HG02798 (cell line): ENCODE measurements around the gene PTK6.

Experiments used
- ATAC-seq: cut with Tn5 transposase; IDR thresholded peaks from one replicate; pipeline ENCODE4 v1.9.1; 2021; ENCODE audit warnings: mild to moderate bottlenecking; ENCODE audit not compliant: unreplicated experiment, poor library complexity

The PTK6 gene

DNA sequence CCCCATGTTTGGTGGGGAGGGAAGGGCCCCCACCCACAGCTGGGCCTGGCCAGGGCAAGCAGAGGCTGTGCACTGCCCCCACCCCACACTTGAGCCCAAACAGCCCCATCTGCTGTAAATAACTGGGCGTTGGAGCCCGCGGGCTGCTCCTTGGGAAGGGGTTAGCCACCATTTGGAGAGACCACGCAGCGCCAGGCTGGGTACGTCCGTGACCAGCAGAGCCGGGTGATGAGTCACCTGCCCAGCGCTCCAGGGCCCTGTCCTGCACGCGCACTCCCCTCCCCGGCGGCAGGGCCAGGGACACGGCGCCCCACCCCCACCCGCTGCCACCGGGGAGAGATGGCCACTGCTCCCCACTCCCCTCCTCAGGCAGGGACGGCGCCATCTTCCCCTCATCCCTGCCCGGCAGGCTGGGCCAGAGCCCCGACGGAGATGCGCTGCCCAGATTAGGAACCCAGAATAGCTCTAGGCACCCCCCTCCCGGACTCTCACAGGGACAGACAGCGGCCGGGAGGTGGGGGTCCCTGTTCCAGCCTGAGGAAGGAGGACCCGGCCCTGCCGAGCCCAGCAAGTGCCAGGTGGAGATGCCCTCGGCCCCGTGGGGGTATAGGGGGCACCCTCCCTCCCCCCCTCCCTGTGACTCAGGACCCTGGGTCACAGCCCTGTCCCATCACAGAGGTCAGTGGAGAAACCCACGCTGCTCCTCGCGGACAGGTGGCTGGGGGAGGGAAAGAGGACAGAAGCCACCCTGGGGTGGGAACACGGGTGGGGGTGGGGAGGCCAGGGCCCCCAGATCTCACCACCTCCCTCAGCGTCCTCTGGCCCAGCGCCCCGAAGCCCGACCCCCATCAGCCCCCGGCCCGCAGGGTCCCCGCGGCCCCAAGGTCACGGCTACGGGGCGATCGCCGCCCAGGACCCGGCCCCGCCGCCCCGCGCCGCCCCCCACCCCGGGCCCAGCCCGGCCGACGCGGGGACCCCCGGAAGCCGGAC, 38.9 kb downstream of the PTK6 start:
- ATAC-seq, result no peak

DNA sequence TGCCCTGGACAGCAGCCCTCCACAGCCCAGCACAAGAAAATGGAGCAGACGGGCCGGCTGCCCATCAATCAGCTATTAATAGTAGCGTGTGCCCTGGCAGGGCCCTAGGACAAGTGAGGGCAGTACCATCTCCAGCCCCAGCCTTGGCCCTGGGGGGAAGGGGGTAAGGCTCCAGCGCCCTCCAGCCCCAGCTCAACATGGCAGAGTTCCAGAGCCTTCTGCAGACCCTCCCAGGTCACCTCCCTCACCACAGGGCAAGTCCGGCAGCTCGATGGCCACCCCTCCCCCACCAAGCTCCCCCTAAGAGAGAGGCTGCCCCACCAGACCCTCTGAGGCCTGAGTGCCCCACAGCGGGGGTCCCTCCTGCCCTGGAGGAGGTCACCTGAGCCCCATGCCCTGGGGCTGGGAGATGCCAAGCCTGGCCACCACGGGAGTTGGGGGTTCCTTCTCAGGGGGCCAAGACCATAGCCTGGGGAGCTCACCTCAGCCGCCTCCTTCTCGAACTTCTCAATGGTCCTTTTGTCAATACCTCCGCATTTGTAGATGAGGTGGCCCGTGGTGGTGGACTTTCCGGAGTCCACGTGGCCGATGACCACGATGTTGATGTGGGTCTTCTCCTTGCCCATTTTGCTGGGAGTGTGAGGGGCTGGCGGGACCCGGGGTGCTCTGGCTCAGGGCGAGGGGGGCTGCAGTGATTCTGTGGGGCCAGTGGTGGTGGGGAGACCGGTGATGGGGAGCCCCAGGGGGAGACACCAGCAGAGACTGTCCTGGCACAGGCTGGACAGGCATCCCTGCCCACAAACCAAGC, 39.8 kb downstream of the PTK6 start:
- no peak for ATAC-seq

DNA sequence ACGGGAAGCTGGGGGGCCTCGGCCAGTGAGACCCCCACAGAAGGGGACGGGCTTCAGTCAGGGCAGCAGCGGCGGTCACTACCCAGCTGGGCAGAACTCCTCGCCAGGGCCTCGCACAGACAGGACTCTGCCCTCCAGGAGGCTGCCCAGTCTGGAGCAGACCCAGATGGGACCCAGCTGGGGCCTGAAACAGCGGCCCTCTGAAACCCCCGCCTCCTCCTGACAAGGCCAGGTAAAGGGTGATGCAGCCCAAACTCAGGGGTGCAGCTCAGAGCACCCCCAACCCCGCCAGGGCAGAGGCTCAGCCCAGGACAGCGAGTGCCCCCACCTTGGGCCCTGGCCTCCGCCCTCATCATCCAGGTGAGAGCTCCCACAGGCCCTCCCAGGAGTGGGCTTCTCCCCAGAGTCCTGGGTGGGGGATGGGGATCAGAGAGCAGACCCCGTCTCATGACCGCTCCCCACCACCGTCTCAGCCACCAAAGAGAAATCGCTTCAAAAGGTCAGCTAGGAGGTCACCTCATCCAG, 40.5 kb downstream of the PTK6 start:
- ATAC-seq, result no peak

DNA sequence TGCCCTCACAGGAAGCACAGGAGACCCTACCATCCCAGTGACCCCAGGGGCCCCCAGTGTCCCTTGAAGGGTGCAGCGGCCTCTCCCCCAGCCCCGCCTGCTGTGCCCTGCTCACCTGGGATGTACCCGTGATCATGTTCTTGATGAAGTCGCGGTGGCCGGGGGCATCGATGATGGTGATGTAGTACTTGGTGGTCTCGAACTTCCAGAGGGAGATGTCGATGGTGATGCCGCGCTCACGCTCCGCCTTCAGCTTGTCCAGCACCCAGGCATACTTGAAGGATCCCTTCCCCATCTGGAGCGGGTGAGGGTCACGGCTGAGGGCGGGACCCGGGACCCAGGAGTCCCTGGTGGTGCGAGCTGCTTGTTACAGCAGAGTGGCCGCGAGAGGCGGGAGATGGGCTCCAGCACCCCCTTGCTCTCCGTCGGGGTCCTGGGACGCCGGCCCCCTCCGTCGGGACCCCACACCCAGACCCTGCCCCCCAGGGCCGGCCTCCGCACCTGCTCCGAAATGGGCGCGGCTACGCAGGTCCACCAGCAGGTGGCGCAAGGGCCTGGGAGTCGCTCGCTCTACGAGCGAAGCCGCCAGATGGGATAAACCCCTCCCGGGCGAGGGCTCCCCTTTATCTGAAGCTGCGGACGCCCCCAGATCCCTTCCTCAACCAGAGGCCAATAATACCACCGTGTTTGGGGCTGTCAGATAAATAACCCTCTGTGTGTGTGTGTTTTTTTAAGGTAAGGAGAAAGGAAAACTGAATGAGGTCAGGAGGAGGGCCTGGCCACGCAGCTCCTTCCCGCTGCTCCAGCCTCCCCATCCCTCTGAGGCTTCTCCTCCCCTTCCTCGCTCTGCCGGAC, 41.2 kb downstream of the PTK6 start:
- no peak for ATAC-seq

DNA sequence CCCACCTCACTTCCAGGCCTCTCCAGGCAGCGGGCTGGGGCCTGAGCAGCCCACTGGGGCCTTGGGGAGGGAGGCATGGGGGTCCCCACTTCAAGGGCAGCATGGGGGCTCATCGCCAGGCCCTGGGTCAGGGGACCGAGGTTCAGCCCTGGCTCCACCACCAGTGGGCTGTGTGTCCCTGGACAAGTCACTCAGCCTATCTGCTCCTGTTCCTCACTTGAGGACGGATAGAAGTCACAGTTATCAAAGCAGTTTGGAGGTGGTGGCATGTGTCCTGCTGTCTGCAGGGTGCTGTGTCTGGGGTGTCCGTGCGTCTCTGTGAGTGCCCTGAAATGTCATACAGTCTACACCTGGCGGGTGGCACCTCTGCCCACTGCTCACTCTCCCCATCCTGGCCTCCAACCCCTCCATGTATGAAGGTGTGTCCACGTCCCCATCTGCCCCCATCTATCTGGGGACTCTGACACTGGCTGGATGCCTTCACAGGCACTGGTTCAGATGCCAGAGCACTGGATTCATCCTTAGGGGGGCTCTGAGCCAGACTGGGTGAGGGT, 41.9 kb downstream of the PTK6 start:
- no peak for ATAC-seq

DNA sequence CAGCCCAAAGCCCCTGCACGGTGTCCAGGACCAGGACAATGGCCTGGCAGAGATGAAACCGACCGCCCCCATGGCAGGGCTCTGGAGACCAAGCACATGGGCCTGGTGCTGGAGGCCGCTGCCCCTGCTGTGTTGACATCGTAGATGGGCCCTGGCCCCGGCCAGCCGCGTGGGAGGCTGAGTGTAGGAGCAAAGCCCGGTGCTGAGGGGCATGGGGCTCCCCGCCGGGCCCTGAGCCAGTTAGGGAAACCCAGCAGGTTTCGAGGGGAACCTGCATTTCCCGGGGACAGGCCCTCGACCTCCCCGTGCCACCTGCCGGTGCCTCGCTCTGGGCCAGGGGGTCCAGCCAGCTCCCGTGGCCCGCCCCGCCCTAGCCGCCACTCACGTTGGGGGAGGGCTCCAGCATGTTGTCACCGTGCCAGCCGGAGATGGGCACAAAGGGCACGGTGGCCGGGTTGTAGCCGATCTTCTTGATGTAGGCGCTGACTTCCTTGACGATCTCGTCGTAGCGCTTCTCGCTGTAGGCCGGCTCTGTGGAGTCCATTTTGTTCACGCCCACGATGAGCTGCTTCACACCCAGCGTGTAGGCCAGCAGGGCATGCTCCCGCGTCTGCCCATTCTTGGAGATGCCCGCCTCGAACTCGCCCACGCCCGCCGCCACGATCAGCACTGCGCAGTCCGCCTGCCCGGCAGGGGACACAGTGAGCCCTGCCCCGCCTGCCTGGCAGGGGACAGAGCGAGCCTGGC, 42.6 kb downstream of the PTK6 start:
- no peak for ATAC-seq

DNA sequence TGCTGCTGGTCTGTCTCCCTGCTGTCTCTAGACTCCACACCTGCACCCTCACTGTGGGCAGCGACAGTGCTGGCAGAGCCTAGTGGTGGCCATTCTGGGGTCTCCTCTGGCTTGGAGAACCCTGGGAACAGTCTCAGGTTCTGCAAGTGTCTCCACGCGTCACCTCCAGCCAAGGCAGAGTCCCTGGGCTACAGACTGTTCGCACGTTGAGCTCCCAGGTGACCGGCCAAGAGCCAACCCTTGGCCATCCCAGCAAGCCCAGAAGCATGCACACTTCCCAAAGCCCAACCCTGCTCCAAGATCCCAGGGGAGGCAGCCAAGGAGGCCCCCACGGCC, 43.1 kb downstream of the PTK6 start:
- ATAC-seq, result no peak

DNA sequence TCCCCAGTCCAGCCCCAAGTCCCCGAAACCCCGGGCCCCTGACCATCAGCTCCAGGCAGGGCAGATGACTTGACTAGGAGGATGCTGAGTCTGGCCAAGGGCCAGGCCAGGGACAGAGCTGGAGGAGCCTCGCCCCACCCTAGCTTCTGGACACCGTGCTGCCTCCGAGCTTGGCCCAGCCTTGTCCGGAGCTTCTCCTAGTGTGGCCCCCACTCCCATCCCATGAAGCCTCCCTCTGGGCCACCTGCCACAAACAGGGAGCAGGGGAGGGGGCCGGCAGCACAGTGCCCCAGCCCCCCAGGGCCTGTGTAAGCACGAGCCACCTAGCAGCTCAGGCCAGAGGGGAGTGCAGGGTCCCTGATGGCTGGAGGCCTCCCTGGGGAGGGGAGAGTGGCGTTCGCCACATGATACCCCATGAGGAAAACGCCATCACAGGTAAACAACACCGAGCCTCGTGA, 43.6 kb downstream of the PTK6 start:
- ATAC-seq, result no peak

DNA sequence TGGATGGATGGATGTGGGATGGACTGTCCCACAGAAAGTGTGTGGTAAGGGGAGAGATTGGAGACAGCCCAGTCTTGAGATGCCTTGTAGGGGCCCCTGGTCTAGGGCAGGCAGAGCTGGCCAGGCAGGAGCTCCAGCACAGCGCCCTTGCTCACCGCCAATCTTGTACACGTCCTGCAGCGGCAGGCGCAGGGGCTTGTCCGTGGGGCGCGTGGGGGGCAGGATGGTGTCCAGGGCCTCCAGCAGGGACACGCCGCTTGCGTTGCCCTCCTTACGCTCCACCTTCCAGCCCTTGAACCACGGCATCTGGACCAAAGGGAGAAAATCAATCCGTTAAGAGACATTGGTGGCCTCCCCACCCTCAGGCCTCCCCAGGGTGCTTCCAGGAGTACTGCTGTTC, 44.2 kb downstream of the PTK6 start:
- ATAC-seq, result no peak

DNA sequence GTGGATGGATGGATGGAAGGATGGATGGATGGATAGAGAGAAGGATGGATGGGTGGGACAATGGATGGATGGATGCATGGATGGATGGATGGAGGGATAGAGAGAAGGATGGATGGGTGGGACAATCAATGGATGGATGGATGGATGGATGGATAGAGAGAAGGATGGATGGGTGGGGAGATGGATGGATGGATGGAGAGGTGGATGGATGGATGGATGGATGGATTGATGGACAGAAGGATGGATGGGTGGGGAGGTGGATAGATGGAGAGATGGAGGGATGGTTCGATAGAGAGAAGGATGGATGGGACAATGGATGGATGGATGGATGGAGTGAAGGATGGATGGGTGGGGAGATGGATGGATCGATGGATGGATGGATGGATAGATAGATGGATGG, 44.7 kb downstream of the PTK6 start:
- no peak for ATAC-seq

DNA sequence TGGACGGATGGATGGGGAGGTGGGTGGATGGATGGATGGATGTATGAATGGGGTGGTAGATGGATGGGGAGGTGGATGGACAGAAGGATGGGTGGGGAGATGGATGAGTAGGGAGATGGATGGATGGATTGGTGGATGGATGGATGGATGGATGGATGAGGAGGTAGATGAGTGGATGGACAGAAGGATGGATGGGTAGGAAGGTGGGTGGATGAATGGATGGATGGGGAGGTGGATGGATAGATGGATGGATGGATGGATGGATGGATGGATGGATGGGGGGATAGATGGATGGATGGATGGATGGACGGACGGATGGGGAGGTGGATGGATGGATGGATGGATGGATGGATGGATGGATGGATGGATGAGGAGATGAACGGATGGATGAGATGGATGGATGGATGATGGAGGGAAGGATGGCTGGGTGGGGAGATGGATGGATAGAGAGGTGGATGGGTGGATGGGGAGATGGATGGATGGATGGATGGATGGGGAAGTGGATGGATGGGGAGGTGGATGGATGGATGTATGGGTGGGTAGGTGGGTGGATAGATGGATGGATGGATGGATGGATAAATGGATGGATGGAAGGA, 45.4 kb downstream of the PTK6 start:
- ATAC-seq, result no peak

DNA sequence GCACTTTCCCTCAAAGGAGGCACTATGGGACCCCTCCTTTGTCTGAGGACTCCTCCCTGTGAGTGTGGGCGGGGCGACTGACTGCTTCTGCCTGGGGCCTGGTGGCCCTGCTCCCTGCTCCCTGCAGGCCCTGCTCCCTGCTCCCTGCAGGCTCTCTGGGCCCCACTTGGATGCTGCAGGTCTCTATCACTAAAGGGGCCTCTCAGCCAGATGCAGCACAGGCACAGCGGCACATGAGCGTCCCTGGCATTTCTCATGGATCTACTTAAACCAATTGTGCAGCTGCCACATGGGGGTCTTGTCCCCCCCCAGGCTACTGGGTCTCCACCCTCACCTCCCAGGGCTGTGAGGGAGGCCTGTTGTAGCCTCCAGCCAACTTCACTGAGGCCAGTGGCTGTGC, 46.1 kb downstream of the PTK6 start:
- ATAC-seq, result no peak

DNA sequence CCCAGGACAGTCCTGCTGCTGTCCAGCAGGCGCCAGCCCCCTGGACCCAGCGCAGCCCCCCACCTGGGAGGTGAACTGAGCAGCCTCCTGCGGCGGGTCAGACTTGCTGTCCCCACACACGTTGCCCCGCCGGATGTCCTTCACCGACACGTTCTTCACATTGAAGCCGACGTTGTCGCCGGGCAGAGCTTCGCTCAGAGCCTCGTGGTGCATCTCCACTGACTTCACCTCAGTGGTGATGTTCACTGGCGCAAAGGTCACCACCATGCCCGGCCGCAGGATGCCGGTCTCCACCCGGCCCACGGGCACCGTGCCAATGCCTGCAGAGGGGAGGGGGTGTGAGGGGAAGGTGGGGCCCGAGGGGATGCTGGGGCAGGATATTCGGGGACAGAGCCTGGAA, 46.8 kb downstream of the PTK6 start:
- no peak for ATAC-seq

DNA sequence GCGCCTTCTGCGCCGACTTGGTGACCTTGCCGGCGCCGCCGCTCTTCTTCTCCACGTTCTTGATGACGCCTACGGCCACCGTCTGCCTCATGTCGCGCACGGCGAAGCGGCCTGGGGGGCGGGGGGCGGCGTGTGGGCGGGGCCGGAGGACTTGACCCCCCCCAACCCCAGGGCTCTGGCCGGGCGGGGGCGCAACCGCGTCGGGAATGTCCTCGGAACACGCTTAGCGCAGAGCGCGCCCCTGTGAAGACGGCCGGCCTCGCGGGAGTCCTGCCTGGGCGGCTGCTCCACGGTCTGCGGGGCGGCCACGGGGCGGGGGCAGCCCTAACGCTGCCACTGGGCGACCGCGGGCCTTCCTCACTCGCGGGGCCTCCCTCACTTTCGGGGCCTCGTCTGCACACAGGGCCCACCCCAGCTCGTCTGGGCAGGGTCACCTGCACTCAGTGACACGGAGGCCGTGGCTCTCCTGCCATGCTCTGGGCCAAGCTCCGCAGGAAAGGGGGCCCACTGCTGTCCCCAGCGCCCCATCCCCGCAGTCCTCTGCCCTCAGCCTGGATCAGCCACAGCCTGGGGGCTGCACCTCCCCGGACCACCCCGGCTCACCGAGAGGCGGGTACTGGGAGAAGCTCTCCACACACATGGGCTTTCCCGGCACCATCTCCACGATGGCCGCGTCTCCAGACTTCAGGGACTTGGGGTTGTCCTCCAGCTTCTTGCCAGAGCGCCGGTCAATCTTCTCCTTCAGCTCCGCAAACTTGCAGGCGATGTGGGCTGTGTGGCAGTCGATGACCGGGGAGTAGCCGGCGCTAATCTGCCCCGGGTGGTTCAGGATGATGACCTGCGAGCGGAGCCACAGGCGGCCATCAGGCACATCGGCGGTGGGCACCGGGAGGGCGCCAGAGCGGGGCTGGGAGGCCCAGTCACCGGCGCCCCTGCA, 48.6 kb downstream of the PTK6 start:
- no peak for ATAC-seq

DNA sequence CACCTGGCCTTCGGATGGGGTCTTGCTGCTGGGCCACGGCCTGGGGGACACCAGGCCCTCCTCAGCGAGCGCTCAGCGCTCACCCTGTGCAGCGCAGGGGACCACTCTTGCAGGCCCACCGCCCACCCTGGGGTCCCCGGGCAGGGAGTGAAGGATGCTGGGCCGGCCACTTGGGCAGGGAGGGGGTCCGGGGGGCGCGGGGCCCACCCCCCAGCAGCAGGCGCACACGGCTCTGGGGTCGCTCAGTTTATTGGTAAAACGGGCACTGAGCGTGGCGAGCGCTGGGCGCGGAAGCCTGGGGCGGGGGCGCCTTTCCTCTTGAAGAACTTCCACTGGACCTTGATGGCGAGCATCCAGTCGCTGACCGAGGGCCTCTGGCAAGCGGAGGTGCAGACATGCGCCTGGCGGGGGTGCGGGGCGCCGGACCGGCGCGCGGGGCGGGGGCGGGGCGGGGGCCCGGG, 49.4 kb downstream of the PTK6 start:
- ATAC-seq, result no peak

DNA sequence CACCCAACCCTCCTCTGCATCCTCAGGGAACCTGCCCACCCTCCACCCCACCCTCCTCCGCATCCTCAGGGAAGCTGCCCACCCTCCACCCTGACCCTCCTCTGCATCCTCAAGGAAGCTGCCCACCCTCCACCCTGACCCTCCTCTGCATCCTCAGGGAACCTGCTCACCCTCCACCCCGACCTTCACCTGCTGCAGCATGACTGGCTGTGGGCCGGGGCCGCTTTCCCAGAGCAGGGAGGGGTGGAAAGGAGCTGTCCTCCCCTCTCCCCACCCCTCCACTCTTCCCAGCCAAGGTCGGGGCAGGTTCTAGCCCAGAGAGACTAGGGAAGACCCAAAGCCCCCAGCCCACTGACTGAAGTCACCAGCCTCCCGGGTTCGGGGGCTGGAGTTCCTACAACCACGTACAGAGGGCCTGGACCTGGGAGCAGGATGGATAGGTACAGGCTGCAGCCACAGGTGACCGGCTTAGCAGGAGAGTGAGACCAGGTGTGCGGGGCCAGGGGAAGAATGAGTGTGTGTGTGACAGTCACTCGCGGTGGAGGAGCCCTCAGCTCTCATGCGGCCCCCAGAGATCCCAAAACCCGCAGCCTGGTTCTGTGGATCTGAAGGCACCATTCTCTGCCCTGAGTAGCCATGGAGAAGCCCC, 49.9 kb downstream of the PTK6 start:
- ATAC-seq, result no peak

DNA sequence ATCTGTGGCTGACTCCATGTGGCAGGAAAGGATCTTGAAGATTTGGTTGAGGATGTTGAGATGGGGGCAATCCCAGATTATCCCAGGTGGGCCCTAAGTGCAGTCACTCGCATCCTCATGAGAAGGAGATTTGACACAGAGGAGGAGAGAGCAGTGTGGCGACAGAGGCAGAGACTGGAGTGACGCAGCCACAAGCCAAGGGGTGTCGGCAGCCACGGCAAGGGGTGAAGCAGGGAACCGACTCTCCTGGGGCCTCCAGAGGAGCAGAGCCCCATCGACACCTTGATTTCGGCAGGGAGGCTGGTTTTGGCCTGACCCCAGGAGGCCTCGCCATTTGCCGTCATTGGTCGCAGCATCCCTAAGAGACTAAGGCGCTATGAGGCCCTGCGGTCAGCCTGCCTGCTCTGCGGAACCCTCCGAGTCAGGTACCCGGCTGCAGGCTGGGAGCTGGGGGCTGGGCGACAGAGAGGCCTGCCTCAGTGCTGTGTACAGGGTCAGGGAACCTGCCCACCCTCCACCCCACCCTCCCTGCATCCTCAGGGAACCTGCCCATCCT, 50.8 kb downstream of the PTK6 start:
- no peak for ATAC-seq
